Skeletal muscle satellite cell (primary cell): ENCODE measurements around the gene IFNA10. TPM values are rescaled to one million over a fixed set of nuclear protein-coding genes. Genes with fewer than 3 reads are reported as not detected.
"Not testable (repeated sequence)": the region's sequence is repeated elsewhere in the genome, so short reads cannot be mapped to it uniquely, and the experiment has no call there.

Experiments
- H3K27me3 ChIP-seq: 2 replicates; pipeline ENCODE4 v1.7.0; 2013; ENCODE audit warnings: low read length; ENCODE audit not compliant: control insufficient read depth, insufficient read depth
- H3K36me3 ChIP-seq: 2 replicates; pipeline ENCODE4 v1.7.0; 2013; ENCODE audit warnings: mild to moderate bottlenecking, control low read depth, low read length; ENCODE audit not compliant: insufficient read depth
- H3K4me1 ChIP-seq: 2 replicates; pipeline ENCODE4 v1.7.0; 2013; ENCODE audit warnings: low read length; ENCODE audit not compliant: control insufficient read depth, insufficient read depth
- H3K4me2 ChIP-seq: 2 replicates; pipeline ENCODE4 v1.7.0; 2013; ENCODE audit warnings: mild to moderate bottlenecking, low read length
- H3K4me3 ChIP-seq: 2 replicates; pipeline ENCODE4 v1.7.0; 2013; ENCODE audit warnings: low read length
- H3K9ac ChIP-seq: 2 replicates; pipeline ENCODE4 v1.7.0; 2013; ENCODE audit warnings: mild to moderate bottlenecking, low read depth, low read length, moderate library complexity
- H3K9me3 ChIP-seq: replicated peaks from 2 replicates; pipeline ENCODE4 v1.7.0; 2013; ENCODE audit warnings: mild to moderate bottlenecking, control low read depth, low read length
- small RNA-seq: library from RNA; depleted of rRNA; stranded (forward); fragments of <200 nt; gene quantifications from one replicate; pipeline ENCODE3, GENCODE V24; 2012

Gene IFNA10

DNA sequence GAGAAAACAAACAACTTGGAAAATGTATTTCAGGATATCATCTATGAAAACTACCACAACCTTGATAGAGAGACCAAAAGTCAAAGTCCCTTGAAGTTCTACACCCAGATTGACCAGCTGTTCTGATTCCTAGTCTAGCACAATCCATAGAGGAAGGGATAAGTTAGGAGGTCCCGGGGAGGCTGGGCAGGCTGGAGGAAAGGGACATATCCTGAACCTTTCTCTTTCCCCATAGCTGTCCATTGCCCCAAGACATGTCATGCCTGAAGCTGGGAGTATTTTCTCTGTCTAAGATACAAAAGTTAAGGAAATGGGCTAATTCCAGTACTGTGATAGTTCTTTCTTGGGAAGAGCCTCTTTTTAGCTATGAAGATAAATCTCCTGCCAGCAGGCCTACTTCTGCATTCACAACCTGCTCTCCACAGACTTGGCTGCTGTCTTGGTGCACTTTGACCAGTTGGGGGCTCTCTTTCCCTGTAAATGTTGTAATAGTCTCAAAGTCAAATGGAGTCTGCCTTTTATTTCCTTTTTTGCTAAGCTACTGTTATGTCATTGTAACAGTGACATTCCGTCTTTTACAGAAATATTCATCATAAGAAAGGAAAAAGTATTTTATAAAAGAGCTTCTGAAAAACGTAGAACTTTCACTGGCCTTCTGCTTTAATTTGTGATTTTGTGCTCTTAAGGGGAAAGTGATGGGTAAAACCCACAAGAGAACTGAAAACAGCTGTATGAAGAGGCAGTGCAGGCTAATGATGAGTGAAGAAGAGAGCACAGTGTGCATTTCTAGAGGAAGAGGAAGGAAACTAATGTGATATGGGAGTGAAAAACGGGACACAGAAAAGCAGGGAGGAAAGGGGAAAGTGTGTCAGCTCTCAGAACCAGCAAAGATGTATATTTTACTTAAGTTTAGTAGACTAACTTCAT is 23.9 kb downstream of the IFNA10 start:
- H3K27me3 ChIP-seq = peaks cover 22% of the 10 kb centered on the region
- H3K4me2 ChIP-seq, H3K36me3 ChIP-seq, H3K4me3 ChIP-seq, H3K9me3 ChIP-seq, H3K9ac ChIP-seq, H3K4me1 ChIP-seq: not testable (repeated sequence)

DNA sequence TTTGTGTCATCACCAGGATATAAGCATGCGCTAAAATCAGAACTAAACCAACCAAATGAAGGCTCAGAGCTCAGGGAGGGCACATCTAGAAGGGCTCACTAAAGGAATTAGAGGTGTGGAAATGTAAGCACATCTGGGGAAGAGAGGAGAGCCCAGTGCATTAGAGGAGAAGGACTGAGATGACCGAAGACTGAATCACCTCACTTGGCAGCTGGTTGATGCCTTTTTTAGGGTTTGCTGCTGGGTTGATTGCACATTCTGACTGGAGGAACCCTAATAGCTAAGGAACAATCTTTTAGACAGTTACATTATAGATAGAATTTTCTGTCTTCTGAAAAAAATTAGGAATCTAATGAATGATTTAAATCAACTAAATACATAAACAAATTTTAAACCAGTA is 32.3 kb downstream of the IFNA10 start:
- Histone ChIP-seq H3K9me3 (no peaks in the 10 kb centered on the region), H3K4me1 (no peaks in the 10 kb centered on the region), H3K36me3 (no peaks in the 10 kb centered on the region), H3K4me3 (no peak overlapping the region), H3K27me3 (peaks cover 38% of the 10 kb centered on the region), H3K4me2 (no peak overlapping the region), H3K9ac (no peak overlapping the region)

DNA sequence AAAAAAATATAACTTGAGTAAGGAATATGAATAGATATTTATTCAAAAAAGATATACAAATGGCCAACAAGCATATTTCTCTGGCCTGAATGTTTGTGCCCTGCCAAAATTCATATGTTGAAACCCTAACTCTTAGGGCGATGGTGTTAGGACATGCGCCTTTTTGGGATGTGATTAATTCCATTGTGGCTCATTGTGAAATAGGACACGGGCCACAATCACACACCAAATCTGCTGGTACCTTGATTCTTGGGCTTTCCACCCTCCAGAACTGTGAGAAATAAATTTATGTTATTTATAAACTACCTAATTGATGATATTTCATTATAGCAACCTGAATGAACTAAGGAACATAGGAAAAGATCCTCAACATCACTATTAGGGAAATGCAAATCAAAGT is 34.8 kb downstream of the IFNA10 start:
- H3K9me3 ChIP-seq = no peaks in the 10 kb centered on the region
- no peak overlapping the region for H3K4me2 ChIP-seq

DNA sequence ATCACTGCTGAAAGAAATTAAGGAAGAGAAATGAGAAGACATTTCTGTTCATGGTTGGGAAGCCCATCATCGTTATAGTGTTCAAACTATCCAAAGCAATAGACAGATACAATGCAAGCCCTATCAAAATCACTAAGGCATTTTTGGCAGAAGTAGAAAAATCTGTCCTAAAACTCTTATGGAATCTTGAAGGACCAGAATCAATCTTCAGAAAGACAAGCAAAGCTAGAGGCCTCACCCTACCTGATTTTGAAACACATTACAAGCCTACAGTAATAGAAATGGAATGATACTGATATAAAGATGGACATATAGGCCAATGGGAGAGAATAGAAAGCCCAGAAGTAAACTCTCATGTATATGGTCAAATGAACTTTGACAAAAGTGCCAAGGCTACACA is 35.6 kb downstream of the IFNA10 start:
- no peaks in the 10 kb centered on the region for H3K36me3 ChIP-seq

More for the DNA sequence above, 34.8 kb downstream of the IFNA10 start:
- Histone ChIP-seq H3K4me1 (no peaks in the 10 kb centered on the region), H3K4me3 (no peak overlapping the region), H3K9ac (no peak overlapping the region), H3K27me3 (peaks cover 21% of the 10 kb centered on the region), H3K36me3 (no peaks in the 10 kb centered on the region)

DNA sequence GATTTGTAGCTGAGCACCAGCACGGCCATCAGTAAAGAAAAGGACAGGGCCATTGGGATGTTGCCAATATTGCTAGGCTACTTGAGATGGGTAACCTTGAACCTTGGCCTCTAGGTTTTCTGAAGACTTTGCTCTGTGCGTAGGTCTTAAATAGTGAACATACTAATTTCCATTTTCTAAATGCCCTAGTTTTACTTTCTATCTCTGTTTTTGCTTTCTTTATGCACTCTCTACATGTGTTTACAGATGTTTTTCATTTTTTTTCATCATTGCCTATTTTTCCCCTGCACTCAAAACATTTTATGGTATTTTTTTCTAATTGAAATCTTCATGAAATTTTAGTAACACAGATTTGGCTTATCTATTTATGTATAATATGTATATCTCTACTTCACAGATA is 40.4 kb downstream of the IFNA10 start, which contains the start of gene IFNA21:
Gene IFNA21 (minus strand): TSS at position 101 of the 400 bp plus-strand sequence. CDS start 48 bp downstream, at position 53.
- not testable (repeated sequence) for H3K4me2 ChIP-seq, H3K9me3 ChIP-seq, H3K36me3 ChIP-seq, H3K4me1 ChIP-seq, H3K9ac ChIP-seq, H3K27me3 ChIP-seq, H3K4me3 ChIP-seq

More for the DNA sequence above, 35.6 kb downstream of the IFNA10 start:
- Histone ChIP-seq H3K4me2 (no peak overlapping the region), H3K27me3 (peaks cover 15% of the 10 kb centered on the region), H3K9ac (no peak overlapping the region), H3K4me3 (no peak overlapping the region), H3K4me1 (no peaks in the 10 kb centered on the region), H3K9me3 (no peaks in the 10 kb centered on the region)

DNA sequence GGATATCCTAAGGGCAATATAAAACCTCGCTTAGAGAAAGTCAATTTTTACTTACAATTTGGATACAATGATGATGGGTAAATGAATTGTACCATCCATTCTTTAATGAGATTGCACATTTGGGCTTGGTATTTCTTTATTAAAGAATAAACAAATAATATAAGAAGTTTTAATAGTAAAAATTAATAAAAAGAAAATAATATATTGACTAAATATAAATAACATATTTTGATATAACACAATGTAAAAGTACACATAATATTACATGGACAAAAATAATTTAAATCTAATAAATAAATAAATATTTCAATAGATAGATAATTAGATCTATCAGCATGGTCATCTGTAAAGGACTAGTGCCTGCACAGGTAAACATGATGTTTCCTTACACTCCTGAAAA is 41.4 kb downstream of the IFNA10 start:
- Histone ChIP-seq H3K27me3 (peaks cover 5% of the 10 kb centered on the region), H3K4me3 (no peak overlapping the region), H3K9ac (no peak overlapping the region), H3K9me3 (no peaks in the 10 kb centered on the region), H3K4me2 (no peak overlapping the region), H3K4me1 (no peaks in the 10 kb centered on the region), H3K36me3 (no peaks in the 10 kb centered on the region)

DNA sequence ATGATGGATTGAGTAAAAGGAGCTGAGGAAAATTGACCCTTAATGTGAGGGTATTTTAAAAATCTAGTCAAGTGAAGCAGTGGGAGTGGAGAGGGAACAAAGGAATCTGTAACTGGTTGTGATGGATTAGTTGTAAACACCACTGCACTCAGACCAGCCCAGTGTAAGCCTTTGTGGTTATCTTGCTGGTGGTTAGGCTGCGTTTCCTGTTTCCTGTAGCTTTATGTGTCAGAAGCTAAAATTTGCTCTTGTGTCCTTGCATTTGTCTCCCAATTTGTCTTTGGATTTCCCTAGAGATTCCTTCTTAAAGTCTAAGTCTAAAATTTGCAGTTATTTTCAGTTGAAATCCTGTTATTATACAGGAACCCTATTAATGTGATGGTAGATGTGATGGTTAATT is 46.8 kb downstream of the IFNA10 start:
- Histone ChIP-seq H3K4me3 (no peak overlapping the region), H3K36me3 (no peaks in the 10 kb centered on the region), H3K4me2 (no peak overlapping the region), H3K4me1 (peaks cover 5% of the 10 kb centered on the region), H3K27me3 (no peaks in the 10 kb centered on the region), H3K9ac (no peak overlapping the region), H3K9me3 (no peaks in the 10 kb centered on the region)

Small RNA genes lying within 50 kb of the gene (small RNA-seq; reads per million reads assigned to genes)
- not detected for gene RF00019
